ENCODE results near the gene SETBP1. TPM values are rescaled to one million over a fixed set of nuclear protein-coding genes. Genes with fewer than 3 reads are reported as not detected.

The SETBP1 gene
- total and polyA plus RNA-seq, 4 donors, result 1.3 to 85.0 (median 24.1) TPM

DNA sequence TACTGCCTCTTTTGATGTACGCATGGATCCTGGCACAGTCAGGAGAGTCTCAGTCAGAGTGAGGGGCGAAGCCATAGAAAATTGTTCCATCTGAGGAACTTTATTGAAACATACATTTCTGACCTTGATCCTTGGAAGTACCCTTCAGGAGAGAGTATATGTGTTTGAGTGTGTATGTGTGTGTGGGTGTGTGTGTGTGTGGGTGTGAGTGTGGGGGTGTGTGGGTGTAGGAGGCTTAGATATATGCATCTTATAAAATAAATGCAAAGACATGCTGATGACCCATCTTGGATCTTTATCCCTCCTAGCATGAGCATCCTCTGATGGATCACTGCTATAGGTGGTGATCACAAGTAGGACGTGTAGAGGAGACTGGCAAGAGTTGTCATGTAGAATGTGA lies 93.5 kb downstream of the SETBP1 start:
- no peak for DNase-seq
- no peaks in the 10 kb centered on the region for H3K9me3 ChIP-seq (ENCODE audit: control insufficient read depth, low read length)
- H3K27ac ChIP-seq (ENCODE audit: low read depth in 1 of 2, low read length in 2 of 2), result no peak overlapping the region
- H3K4me1 ChIP-seq (ENCODE audit: control insufficient read depth in 1 of 2, insufficient read depth in 2 of 2, low read length in 2 of 2), result peaks cover 0 to 2% of the 10 kb centered on the region in 2 donors
- H3K4me3 ChIP-seq (ENCODE audit: low read length in 2 of 2), result no peak overlapping the region
- ATAC-seq (ENCODE audit: low FRiP score), result no peak
- no peaks in the 10 kb centered on the region for H3K27me3 ChIP-seq (ENCODE audit: control insufficient read depth in 1 of 2, insufficient read depth in 2 of 2, low read length in 1 of 2)
- H3K36me3 ChIP-seq (ENCODE audit: control insufficient read depth in 1 of 2, insufficient read depth in 2 of 2, low read length in 1 of 2), result no peaks in the 10 kb centered on the region
- 60 to 95% methylated on average over 3 of the region's 3 CpGs for WGBS, 2 donors
- intact Hi-C loops (cut with DNase I), result no loop called here

DNA sequence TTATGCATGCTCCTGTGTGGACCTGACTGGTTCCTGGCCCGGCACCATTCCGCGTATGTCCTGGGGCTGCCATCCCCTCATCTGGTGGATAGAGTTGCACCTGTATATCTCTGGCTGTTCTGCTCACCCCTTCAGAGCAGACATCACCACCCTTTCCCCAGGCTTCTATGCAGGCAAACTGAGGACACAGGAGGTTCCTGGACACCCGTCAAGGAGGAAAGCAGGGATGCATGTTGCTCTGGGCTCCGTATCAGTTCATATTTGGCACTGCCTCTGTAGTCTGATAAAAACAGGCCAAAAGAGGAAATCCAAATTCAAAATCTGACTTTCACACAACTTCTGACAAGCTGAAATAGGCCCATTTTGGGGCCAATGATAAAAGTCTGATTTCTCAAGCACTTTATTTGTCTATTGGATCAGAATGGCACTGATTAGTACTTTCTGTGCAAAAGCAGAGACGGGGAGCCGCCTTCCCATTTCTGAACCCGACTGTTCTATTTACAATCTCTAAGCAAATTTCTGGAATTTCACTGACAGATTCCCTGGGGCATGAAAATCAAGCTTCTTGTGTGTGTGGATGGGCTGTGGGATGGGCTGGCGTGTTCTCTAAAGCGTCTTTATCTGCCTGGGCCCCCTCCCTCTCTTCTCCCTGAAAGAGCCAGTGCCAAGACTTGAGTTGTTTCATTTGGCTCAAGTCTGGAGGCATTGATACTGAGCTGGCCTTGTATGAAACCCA lies 96.9 kb downstream of the SETBP1 start:
- no peaks in the 10 kb centered on the region for H3K27me3 ChIP-seq (ENCODE audit: control insufficient read depth in 1 of 2, insufficient read depth in 2 of 2, low read length in 1 of 2)
- no peaks in the 10 kb centered on the region for H3K9me3 ChIP-seq (ENCODE audit: control insufficient read depth, low read length)
- 20 to 22% methylated on average over 10 of the region's 10 CpGs for WGBS, 2 donors
- intact Hi-C loops (cut with DNase I), result no loop called here
- H3K4me1 ChIP-seq (ENCODE audit: control insufficient read depth in 1 of 2, insufficient read depth in 2 of 2, low read length in 2 of 2), result peaks cover 0 to 8% of the 10 kb centered on the region in 2 donors
- no peak for DNase-seq
- H3K36me3 ChIP-seq (ENCODE audit: control insufficient read depth in 1 of 2, insufficient read depth in 2 of 2, low read length in 1 of 2), result no peaks in the 10 kb centered on the region
- H3K27ac ChIP-seq (ENCODE audit: low read depth in 1 of 2, low read length in 2 of 2), result no peak overlapping the region
- peak; percentile 65 for ATAC-seq (ENCODE audit: low FRiP score)
- H3K4me3 ChIP-seq (ENCODE audit: low read length in 2 of 2), result no peak overlapping the region

DNA sequence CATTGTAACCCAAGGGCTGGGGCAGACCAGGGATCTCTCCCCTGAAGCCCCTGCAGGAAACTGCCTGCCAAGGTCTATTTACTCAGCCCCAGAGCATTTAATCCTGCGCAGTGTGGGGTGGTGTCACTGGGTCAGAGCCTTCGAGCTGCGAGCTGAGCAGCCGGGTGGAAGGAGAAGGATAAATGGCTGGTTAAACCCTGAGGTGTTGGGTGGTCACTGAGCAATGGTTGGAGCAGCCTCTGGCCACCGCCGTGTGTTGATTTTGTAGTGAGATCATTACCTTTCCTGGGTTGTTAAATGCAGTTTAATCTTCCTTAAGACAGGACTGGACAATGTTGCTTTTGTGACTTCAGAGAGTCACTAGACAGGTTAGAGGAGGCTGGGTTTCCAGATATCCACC lies 98.1 kb downstream of the SETBP1 start:
- Histone ChIP-seq H3K9me3 (ENCODE audit: control insufficient read depth, low read length) (no peaks in the 10 kb centered on the region), H3K36me3 (ENCODE audit: control insufficient read depth in 1 of 2, insufficient read depth in 2 of 2, low read length in 1 of 2) (no peaks in the 10 kb centered on the region), H3K4me1 (ENCODE audit: control insufficient read depth in 1 of 2, insufficient read depth in 2 of 2, low read length in 2 of 2) (peaks cover 0 to 8% of the 10 kb centered on the region in 2 donors), H3K27ac (ENCODE audit: low read depth in 1 of 2, low read length in 2 of 2) (peak overlapping the region in 1 of 2 donors; percentile 8), H3K27me3 (ENCODE audit: control insufficient read depth in 1 of 2, insufficient read depth in 2 of 2, low read length in 1 of 2) (no peaks in the 10 kb centered on the region), H3K4me3 (ENCODE audit: low read length in 2 of 2) (no peak overlapping the region)
- no peak for DNase-seq
- no peak for ATAC-seq (ENCODE audit: low FRiP score)
- intact Hi-C loops (cut with DNase I), result no loop called here
- WGBS, 2 donors, result 80 to 95% methylated on average over 6 of the region's 6 CpGs

DNA sequence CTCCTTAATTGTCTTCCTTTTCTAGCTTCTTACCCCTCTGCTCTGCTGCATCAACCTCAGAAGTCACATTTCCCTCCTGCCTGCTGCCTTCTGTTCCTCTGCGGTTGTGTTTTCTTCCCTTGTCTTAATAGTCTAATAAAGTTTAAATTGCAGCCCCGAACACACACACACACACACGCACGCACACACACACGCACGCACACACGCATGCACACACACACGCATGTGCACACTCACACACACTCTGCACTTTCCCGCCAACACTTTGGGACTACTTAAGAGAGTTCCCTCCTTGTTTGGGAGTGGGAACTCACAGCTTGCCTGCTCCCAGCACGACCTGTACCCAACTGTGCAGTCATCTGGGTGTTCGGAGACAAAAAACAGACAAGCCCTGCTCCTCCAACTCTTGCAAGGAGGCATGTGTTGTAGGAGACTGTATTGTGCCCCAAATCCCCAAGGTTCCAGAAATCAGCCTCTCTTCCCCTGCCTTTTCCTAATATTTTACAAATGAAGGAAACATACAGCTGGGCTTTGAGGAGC lies 99.1 kb downstream of the SETBP1 start:
- DNase-seq (no peak), ATAC-seq (ENCODE audit: low FRiP score) (no peak)
- Histone ChIP-seq H3K4me1 (ENCODE audit: control insufficient read depth in 1 of 2, insufficient read depth in 2 of 2, low read length in 2 of 2) (peaks cover 0 to 8% of the 10 kb centered on the region in 2 donors), H3K9me3 (ENCODE audit: control insufficient read depth, low read length) (no peaks in the 10 kb centered on the region), H3K36me3 (ENCODE audit: control insufficient read depth in 1 of 2, insufficient read depth in 2 of 2, low read length in 1 of 2) (no peaks in the 10 kb centered on the region), H3K27me3 (ENCODE audit: control insufficient read depth in 1 of 2, insufficient read depth in 2 of 2, low read length in 1 of 2) (no peaks in the 10 kb centered on the region), H3K27ac (ENCODE audit: low read depth in 1 of 2, low read length in 2 of 2) (no peak overlapping the region), H3K4me3 (ENCODE audit: low read length in 2 of 2) (no peak overlapping the region)
- 90 to 94% methylated on average over 11 of the region's 11 CpGs for WGBS, 2 donors
- intact Hi-C loops (cut with DNase I), result loop anchor here in 1 of 2 donors (5.0 kb wide), 1 partner anchor 98 kb away; the partner anchor contains the start of gene SETBP1

DNA sequence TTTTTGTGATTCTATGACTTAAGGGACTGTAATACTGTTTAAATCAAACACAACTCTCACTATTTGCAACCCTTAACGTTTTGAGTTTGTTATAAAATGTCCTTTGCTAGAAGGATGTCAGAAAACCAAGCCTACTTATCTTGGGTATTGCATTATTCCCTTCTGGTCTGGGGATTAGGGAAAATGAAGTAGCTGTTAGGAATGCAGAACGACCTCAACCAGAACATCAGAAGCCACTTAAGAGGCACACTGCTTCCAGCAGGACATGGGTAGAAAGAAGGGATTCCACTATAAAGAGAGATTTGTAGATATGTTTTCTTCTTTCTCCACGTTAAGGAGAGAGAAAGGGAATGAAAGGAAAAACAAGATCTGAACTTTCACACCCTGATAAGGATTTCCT lies 101.2 kb downstream of the SETBP1 start:
- Histone ChIP-seq H3K4me1 (ENCODE audit: control insufficient read depth in 1 of 2, insufficient read depth in 2 of 2, low read length in 2 of 2) (peaks cover 0 to 8% of the 10 kb centered on the region in 2 donors), H3K27me3 (ENCODE audit: control insufficient read depth in 1 of 2, insufficient read depth in 2 of 2, low read length in 1 of 2) (no peaks in the 10 kb centered on the region), H3K9me3 (ENCODE audit: control insufficient read depth, low read length) (no peaks in the 10 kb centered on the region), H3K27ac (ENCODE audit: low read depth in 1 of 2, low read length in 2 of 2) (no peak overlapping the region), H3K4me3 (ENCODE audit: low read length in 2 of 2) (no peak overlapping the region), H3K36me3 (ENCODE audit: control insufficient read depth in 1 of 2, insufficient read depth in 2 of 2, low read length in 1 of 2) (no peaks in the 10 kb centered on the region)
- no peak for ATAC-seq (ENCODE audit: low FRiP score)
- intact Hi-C loops (cut with DNase I), result loop anchor here in 1 of 2 donors (5.0 kb wide), 1 partner anchor 100 kb away; the partner anchor contains the start of gene SETBP1
- DNase-seq, result no peak
- 6 to 9% methylated on average over 3 of the region's 3 CpGs for WGBS, 2 donors

DNA sequence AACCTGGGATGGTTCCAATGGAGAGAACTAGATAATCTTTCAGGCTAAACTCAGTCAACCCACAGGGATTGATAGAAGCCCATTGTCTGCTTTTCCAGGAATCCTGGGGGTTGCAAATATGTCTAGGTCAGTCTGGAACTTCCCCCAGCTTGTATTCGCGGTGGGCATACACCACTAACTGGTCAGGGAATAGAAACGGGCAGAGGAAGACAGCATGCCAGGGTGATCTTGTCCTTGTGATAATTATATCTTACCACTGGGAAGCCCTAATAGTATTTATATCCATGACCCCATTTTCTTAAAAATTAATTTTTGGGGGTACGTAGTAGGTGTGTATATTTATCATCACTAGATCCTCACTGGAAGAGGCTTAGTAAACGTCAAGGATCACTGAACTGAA lies 101.9 kb downstream of the SETBP1 start:
- no peaks in the 10 kb centered on the region for H3K36me3 ChIP-seq (ENCODE audit: control insufficient read depth in 1 of 2, insufficient read depth in 2 of 2, low read length in 1 of 2)
- no peak overlapping the region for H3K4me3 ChIP-seq (ENCODE audit: low read length in 2 of 2)
- intact Hi-C loops (cut with DNase I), result loop anchor here in 1 of 2 donors (5.0 kb wide), 1 partner anchor 100 kb away; the partner anchor contains the start of gene SETBP1
- no peak for DNase-seq
- no peaks in the 10 kb centered on the region for H3K27me3 ChIP-seq (ENCODE audit: control insufficient read depth in 1 of 2, insufficient read depth in 2 of 2, low read length in 1 of 2)
- no peak overlapping the region for H3K27ac ChIP-seq (ENCODE audit: low read depth in 1 of 2, low read length in 2 of 2)
- ATAC-seq (ENCODE audit: low FRiP score), result no peak
- WGBS, 2 donors, result 93 to 94% methylated on average over 5 of the region's 5 CpGs
- no peaks in the 10 kb centered on the region for H3K9me3 ChIP-seq (ENCODE audit: control insufficient read depth, low read length)
- peaks cover 0 to 8% of the 10 kb centered on the region in 2 donors for H3K4me1 ChIP-seq (ENCODE audit: control insufficient read depth in 1 of 2, insufficient read depth in 2 of 2, low read length in 2 of 2)

DNA sequence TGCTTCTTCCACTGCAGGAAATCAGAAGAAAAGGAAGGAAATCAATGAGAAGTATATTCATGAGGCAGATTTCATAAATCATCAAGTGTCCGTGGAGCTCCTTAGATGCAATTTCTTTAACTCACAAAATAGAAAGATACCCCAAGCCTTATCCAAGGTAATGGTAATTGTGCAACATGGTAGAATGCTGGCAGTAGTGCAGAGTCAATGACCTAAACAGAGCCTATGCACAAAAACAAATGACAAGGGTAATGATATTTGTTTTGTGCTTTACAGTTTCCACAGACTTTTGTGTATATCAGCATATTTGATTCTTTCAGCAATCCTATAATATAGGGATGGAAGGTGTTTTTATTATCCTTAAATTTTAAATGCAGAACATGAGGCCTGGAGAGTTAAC lies 102.7 kb downstream of the SETBP1 start:
- no peak overlapping the region for H3K27ac ChIP-seq (ENCODE audit: low read depth in 1 of 2, low read length in 2 of 2)
- no peaks in the 10 kb centered on the region for H3K27me3 ChIP-seq (ENCODE audit: control insufficient read depth in 1 of 2, insufficient read depth in 2 of 2, low read length in 1 of 2)
- H3K4me1 ChIP-seq (ENCODE audit: control insufficient read depth in 1 of 2, insufficient read depth in 2 of 2, low read length in 2 of 2), result peaks cover 0 to 8% of the 10 kb centered on the region in 2 donors
- ATAC-seq (ENCODE audit: low FRiP score) (no peak), DNase-seq (no peak)
- intact Hi-C loops (cut with DNase I), result loop anchor here in 1 of 2 donors (5.0 kb wide), 1 partner anchor 101 kb away; the partner anchor contains the start of gene SETBP1
- WGBS, 2 donors, result 95 to 100% methylated on average over 1 of the region's 1 CpG
- no peaks in the 10 kb centered on the region for H3K36me3 ChIP-seq (ENCODE audit: control insufficient read depth in 1 of 2, insufficient read depth in 2 of 2, low read length in 1 of 2)
- H3K4me3 ChIP-seq (ENCODE audit: low read length in 2 of 2), result no peak overlapping the region
- H3K9me3 ChIP-seq (ENCODE audit: control insufficient read depth, low read length), result no peaks in the 10 kb centered on the region

DNA sequence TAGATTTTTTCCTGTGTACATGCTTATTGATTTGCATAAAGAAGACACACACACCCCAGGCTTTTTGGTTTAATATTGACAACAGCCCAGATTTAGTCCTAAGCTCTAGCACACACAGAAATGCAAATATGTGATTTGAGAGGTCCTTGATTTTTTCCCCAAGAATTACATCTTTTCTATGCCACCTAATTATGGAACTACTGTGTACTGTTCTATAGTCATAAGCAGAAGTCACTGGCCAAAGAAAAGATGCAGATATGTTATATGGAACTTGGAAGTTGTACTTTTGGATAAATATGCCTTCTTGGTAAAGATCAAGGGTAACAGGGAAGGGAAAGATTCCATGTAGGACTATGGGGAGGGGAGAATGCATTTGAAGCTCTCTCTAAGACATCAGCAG lies 105.6 kb downstream of the SETBP1 start:
- no peaks in the 10 kb centered on the region for H3K27me3 ChIP-seq (ENCODE audit: control insufficient read depth in 1 of 2, insufficient read depth in 2 of 2, low read length in 1 of 2)
- no peaks in the 10 kb centered on the region for H3K36me3 ChIP-seq (ENCODE audit: control insufficient read depth in 1 of 2, insufficient read depth in 2 of 2, low read length in 1 of 2)
- H3K27ac ChIP-seq (ENCODE audit: low read depth in 1 of 2, low read length in 2 of 2), result no peak overlapping the region
- ATAC-seq (ENCODE audit: low FRiP score) (no peak), DNase-seq (no peak)
- intact Hi-C loops (cut with DNase I), result no loop called here
- no peaks in the 10 kb centered on the region for H3K9me3 ChIP-seq (ENCODE audit: control insufficient read depth, low read length)
- peaks cover 3 to 16% of the 10 kb centered on the region in 2 donors for H3K4me1 ChIP-seq (ENCODE audit: control insufficient read depth in 1 of 2, insufficient read depth in 2 of 2, low read length in 2 of 2)
- no peak overlapping the region for H3K4me3 ChIP-seq (ENCODE audit: low read length in 2 of 2)

DNA sequence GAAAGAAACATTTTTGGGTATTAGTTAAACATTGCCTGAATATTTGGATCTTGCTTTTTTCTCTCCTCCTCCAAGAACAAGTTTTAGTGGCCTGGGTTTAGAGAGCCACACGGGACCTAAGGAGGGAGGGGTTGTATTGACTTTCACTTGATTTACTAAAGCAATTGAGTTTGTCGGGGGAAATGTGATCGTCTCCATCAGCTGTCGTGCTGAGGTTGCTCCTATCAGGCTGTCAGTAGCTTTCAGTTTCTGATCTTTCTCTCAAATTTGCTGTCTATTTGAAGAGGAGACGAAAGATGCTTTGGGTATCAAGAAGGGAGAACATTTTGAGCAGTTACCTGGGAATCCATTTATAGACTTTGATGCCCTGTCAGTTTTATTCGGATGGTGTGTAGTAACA lies 106.0 kb downstream of the SETBP1 start:
- H3K9me3 ChIP-seq (ENCODE audit: control insufficient read depth, low read length), result no peaks in the 10 kb centered on the region
- H3K36me3 ChIP-seq (ENCODE audit: control insufficient read depth in 1 of 2, insufficient read depth in 2 of 2, low read length in 1 of 2), result no peaks in the 10 kb centered on the region
- 77 to 87% methylated on average over 6 of the region's 6 CpGs for WGBS, 2 donors
- H3K4me3 ChIP-seq (ENCODE audit: low read length in 2 of 2), result no peak overlapping the region
- intact Hi-C loops (cut with DNase I), result no loop called here
- no peak overlapping the region for H3K27ac ChIP-seq (ENCODE audit: low read depth in 1 of 2, low read length in 2 of 2)
- ATAC-seq (ENCODE audit: low FRiP score) (no peak), DNase-seq (no peak)
- peaks cover 3 to 15% of the 10 kb centered on the region in 2 donors for H3K4me1 ChIP-seq (ENCODE audit: control insufficient read depth in 1 of 2, insufficient read depth in 2 of 2, low read length in 2 of 2)
- no peaks in the 10 kb centered on the region for H3K27me3 ChIP-seq (ENCODE audit: control insufficient read depth in 1 of 2, insufficient read depth in 2 of 2, low read length in 1 of 2)
